ENCODE results near the gene SRRM3.

GRCh38 chr7:76325092-76325491 is 123.4 kb downstream of the SRRM3 start:
- TF ChIP-seq RAD21 (conservative IDR thresholded peaks at IDR 0.05) = no peak
- no peak for TF ChIP-seq EZH2 (IDR thresholded peaks at IDR 0.05; ENCODE audit: borderline replicate concordance, insufficient read depth, low read length, poor library complexity, severe bottlenecking)
- TF ChIP-seq REST (IDR thresholded peaks at IDR 0.05; ENCODE audit: borderline replicate concordance) = no peak

Data from neural cell (in vitro differentiated cells).